ENCODE measurements around the gene LRP5.

The LRP5 gene

GRCh38 chr11:68347841-68348240, 35.5 kb downstream of the LRP5 start:
- DNase-seq = no peak

- DNase-seq = no peak
These were observed 37.3 kb downstream of the LRP5 start for GRCh38 chr11:68349461-68350249.

DNA sequence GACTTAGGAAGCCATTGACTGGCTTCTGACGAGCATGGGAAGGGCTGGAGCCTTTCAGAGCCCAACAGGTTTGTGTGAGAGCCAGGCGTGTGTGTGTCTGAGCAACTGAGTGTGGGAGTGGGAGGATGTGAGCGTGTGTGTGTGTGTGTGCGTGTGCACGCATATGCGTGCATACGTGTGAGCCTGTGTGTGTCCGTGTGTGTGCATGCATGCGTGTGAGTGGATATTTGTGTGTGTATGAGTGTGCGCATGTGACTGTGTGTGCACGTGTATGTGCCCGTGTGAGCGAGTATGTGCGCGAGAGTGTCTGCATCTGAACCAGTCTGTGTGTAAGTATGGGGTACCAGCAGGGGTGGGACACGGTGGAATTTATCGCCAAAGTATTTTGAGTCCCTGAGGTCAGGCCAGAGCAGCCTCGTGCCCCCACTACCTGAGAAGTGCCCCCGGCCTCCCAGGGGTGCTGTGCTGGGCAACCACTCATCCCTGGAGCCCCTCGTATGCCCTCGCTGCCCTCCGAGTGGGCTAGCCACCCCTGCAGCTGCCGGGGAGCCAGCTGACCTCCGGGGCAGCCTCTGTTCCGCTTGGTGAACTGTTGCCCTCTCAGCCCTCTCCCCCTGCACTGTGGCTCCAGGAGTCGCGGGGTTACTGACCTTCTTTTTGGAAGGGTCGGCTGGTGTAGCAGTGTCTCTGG, 38.5 kb downstream of the LRP5 start:
- no peak for DNase-seq

- no peak for DNase-seq
These were observed 39.3 kb downstream of the LRP5 start for GRCh38 chr11:68351450-68352275.

GRCh38 chr11:68352591-68352990, 40.2 kb downstream of the LRP5 start:
- DNase-seq = no peak

GRCh38 chr11:68353118-68353517, 40.7 kb downstream of the LRP5 start:
- no peak for DNase-seq

DNA sequence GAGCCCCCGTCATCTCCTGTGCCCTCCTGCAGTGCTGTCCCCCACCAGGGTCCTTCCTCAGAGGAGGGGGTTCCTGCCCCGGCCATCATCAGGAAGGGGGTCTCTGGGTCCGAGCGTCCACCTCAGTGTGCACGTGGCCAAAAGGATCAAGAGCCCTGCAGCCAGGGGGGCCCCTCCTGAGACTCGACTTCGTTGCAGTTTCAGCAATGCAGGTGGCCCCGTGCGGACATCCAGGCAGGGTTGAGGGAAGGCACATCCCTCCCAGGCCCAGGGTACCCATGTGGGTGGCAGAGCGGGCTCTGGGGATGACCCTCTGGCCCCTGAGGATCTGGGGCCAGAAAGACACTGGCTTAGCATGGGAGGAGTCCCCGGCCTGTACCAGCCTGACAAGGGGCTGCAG, 41.3 kb downstream of the LRP5 start:
- DNase-seq = no peak

DNA sequence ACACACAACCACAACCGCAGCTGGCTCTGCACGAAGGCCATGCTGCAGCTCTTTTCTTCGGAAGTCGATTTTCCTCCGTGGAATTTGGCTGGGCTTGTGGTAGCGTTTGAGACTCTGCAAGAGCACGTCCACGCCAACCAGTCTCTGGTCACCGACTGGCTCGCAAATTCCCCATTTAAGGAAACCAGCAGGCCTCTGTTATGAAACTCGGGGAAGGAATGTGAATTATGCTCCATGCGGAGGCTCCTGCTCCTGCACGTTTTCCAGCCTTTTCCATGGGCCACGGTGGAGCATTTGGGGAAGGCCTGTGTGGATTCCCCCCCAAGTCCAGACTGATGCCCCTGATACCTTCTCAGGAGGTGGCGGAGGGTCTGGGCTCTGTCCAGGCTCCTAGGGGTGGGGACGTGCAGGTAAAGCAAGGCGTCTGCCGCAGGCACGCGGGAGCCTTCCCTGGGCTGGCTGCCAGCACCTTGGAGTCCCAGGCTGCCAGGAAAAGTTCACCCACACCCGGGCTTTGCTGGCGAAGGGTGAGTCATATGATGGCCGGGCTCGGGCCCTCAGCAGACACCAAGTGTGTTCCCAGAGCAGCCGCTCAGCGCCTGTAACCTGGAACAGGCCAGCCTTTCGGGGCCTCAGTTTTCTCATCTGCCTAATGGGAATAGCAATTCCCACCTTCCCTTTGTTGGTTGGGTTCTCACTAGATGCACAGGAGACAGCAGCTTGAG, 41.9 kb downstream of the LRP5 start:
- no peak for DNase-seq

- no peak for DNase-seq
These were observed 43.1 kb downstream of the LRP5 start for GRCh38 chr11:68355471-68355870.

- no peak for DNase-seq
These were observed 45.2 kb downstream of the LRP5 start for GRCh38 chr11:68357568-68357967.

DNA sequence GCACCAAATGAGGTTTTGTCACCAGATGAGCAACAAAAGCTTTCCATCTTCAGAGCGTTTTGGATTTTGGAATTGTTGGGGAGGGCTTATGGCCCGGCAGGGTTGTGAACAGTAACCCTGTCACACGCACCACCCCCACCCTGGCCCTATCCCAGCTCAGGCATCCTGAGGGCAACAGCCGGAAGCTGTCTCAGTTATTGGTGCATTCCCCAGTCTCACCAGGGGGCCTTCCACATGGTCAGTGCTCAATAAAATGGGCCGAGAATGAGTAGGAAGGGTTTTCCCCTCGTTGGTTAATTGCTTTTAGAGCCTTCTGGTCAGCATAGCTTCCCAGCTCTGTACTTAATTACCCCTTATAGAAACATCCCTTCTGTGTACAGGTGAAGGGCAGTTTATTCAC, 46.0 kb downstream of the LRP5 start:
- DNase-seq = no peak

GRCh38 chr11:68361702-68362101, 49.3 kb downstream of the LRP5 start:
- DNase-seq = no peak

DNA sequence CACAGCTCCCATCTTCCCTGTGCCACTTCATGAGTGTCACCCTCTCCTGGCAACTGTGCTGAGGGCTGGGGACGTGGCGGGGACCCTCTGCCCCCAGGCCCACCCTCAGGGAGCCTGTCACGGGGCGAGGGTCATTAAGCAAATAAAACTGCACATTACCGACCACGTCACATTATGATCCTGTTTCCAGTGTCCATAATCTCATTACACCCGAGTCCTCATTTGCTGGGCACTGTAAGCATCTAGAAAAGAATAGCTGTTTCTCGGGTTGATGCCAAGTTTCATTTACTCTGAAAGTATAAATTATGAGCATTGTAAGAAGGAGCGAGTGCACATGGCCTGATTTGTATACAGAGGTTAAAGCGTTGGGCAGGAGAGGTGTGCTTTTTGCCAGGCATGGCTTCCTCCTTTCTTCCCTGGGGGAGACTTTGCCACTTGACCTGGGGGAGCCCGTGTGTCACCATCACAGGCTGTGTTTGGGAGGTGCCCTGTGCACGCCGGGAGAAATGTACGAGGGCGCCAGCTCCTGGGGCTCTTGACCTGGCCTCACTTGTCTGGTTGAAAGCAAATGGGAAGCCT, 50.5 kb downstream of the LRP5 start:
- no peak for DNase-seq

DNA sequence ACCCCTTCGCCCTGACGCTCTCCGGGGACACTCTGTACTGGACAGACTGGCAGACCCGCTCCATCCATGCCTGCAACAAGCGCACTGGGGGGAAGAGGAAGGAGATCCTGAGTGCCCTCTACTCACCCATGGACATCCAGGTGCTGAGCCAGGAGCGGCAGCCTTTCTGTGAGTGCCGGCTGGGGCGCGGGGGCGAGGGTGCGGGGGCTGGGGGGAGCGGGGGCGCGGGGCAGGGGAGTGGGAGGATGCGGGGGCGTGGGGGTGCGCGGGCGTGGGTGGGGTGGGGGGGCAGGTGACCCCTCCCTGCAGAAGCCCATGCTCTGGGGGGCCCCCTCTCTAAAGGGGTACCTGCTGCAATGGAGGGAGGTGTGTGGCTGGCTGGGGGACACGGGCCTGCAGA, 51.4 kb downstream of the LRP5 start:
- no peak for DNase-seq

- DNase-seq = no peak
These were observed 52.2 kb downstream of the LRP5 start for GRCh38 chr11:68364581-68364980.

GRCh38 chr11:68365943-68366435, 53.6 kb downstream of the LRP5 start:
- DNase-seq = no peak

- DNase-seq = no peak
These were observed 54.9 kb downstream of the LRP5 start for GRCh38 chr11:68367252-68367651.

DNA sequence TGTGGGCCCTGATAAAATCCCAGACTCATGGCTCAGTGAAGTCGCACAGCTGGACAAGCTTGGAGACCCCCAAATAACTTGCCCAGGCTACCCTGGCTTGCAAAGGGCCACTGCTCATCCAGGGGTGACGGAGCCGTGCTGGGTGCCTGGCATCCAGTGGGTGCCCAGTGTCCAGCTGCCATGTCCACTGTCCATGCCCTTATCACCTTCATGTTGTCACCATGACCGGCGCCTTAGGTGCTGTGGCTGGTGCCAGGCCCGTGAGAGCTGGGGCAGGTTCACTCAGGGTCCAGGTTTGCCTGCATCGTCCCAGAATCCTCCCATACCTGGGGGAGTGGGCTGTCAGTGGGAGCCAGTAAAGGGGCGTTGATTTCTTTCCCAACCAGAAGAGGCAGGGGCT, 57.4 kb downstream of the LRP5 start:
- DNase-seq = no peak

DNA sequence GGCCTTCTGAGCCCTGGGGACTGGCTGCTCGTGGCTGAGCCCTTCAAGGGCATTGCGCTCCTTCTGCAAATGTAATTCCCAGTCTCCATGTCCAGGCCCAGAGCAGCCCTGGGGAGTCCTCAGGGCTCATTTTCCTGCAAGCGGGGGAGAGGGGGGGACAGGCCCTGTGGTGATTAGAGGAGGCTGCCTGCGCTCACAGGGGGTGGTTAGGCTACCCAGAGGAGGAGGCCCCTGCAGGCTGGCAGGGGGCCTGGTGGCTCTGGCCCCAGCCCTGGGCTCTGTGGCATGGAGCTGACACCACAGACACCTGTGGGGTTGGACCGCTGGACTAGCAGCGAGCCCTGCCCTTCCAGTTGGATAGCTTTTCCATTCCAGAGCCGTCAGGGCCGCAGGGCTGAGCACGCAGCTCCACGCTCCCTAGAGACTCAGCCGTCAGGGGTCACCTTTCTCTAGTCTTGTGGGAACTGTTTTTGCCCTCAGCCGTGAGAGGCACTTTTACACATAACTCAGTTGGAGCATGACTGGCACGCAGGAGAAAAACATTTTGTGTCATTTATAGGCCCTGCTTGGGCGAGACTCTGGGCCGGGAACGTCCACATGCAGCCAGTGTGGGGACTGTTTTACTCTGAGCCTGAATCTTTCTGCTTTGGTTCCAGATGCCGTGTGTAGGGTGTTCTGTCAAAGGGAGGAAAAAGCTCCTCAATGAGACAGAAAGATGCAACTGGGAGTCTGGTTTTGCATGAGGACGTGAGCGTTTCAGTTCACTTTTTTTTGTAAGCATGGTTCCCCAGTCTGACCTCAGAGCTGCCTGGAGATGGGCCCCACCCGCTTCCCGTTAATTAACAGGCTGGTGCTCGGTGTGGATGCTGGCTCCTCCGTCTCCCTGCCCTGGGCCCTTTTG, 58.1 kb downstream of the LRP5 start:
- DNase-seq = no peak

GRCh38 chr11:68371171-68372041, 59.0 kb downstream of the LRP5 start:
- DNase-seq = no peak

All from stimulated activated CD4-positive, alpha-beta T cell treated with anti-CD3 and anti-CD28 coated beads, Interleukin-2, amount 100 ng/mL, for 24 hours (primary cell).